Nephron (organoid): ENCODE results near the gene TRIM2.

Source experiments
- H3K27ac Mint-ChIP-seq, 3 experiments: 2 replicates each; pipeline ENCODE4 v1.8.0; 2020; ENCODE audit warnings: mixed read lengths in 3 of 3, mild to moderate bottlenecking in 2 of 3, moderate library complexity in 1 of 3
- H3K27me3 Mint-ChIP-seq: 2 replicates; pipeline ENCODE4 v1.8.0; 2021; ENCODE audit warnings: low read depth, mild to moderate bottlenecking, moderate library complexity, mixed read lengths
- H3K36me3 Mint-ChIP-seq: 2 replicates; pipeline ENCODE4 v1.8.0; 2020; ENCODE audit warnings: low read depth, mixed read lengths
- H3K4me1 Mint-ChIP-seq: 2 replicates; pipeline ENCODE4 v1.8.0; 2020; ENCODE audit warnings: mixed read lengths
- H3K4me3 Mint-ChIP-seq, 3 experiments: 2 replicates each; pipeline ENCODE4 v1.8.0; 2020; ENCODE audit warnings: mild to moderate bottlenecking in 3 of 3, mixed read lengths in 3 of 3, moderate library complexity in 2 of 3
- H3K9me3 Mint-ChIP-seq: 2 replicates; pipeline ENCODE4 v1.8.0; 2020; ENCODE audit warnings: mixed read lengths
- CTCF ChIP-seq, 3 experiments: fragments of 200-600 bp; sonication (generic); IDR thresholded peaks; one replicate each; pipeline ENCODE4 v1.5.0; 2021; ENCODE audit warnings: antibody characterized with exemption in 3 of 3; ENCODE audit not compliant: unreplicated experiment in 3 of 3

TRIM2 gene

GRCh38 chr4:153207027-153207426 is 2.8 kb downstream of the TRIM2 start:
- Mint-ChIP-seq H3K4me1 (peaks cover 34% of the 10 kb centered on the region), H3K27me3 (peaks cover 5% of the 10 kb centered on the region), H3K4me3 (peak overlapping the region; percentile 56 to 88 (median 68))

DNA sequence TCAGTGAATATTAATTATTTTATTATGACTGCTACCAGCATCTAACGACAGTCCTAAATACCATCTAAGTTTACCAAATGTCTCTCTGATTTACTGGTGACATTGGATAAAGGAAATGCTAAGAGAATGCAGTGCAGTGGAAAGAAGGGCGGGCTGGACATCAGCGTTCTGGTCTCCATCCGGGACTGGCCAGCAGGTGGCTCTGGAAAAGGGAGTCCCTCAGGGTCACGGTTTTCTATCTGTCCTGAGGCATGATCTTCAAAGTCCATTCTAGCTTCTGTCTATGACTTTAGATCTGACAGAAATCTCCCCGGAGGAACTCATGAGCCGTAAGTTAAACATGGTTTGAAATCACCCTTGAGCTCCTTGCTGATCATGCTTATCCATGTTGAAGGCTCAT is 3.3 kb downstream of the TRIM2 start:
- peak overlapping the region; percentile 51 to 95 (median 80) for H3K27ac Mint-ChIP-seq
- H3K4me3 Mint-ChIP-seq = peak overlapping the region; percentile 56 to 88 (median 68)
- peaks cover 39% of the 10 kb centered on the region for H3K4me1 Mint-ChIP-seq
- peaks cover 5% of the 10 kb centered on the region for H3K27me3 Mint-ChIP-seq
- peaks cover 17% of the 10 kb centered on the region for H3K36me3 Mint-ChIP-seq
- peak; percentile 47 to 57 (median 51) for TF ChIP-seq CTCF (IDR thresholded peaks at IDR 0.05; ENCODE audit: unreplicated experiment in 3 of 3)
- H3K9me3 Mint-ChIP-seq = peaks cover 2% of the 10 kb centered on the region

More at GRCh38 chr4:153207027-153207426, 2.8 kb downstream of the TRIM2 start:
- Mint-ChIP-seq H3K27ac (peak overlapping the region; percentile 51 to 95 (median 80)), H3K9me3 (peaks cover 2% of the 10 kb centered on the region), H3K36me3 (peaks cover 17% of the 10 kb centered on the region)
- TF ChIP-seq CTCF (IDR thresholded peaks at IDR 0.05; ENCODE audit: unreplicated experiment in 3 of 3) = no peak

DNA sequence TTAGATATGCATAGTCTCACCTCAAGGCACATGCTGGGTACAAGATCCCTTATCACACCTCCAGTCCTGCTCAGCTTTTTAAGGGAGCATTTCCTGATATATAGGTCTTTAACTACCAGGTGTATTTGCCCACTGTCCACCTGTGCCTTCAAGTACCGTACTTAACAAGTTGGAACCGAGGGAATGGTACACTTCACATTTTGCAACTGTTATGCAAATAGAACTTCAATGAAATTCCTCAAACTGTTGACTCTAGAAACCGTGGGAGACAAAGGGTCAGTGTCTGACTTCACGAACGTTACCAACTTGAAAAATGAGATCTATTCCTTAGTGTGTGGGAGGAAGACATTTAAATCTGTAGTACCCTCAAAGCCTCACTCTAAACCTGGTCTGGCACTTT is 5.2 kb downstream of the TRIM2 start:
- Mint-ChIP-seq H3K27me3 (peaks cover 5% of the 10 kb centered on the region), H3K4me3 (no peak overlapping the region), H3K27ac (no peak overlapping the region), H3K4me1 (peaks cover 40% of the 10 kb centered on the region), H3K36me3 (peaks cover 17% of the 10 kb centered on the region), H3K9me3 (peaks cover 2% of the 10 kb centered on the region)
- TF ChIP-seq CTCF (IDR thresholded peaks at IDR 0.05; ENCODE audit: unreplicated experiment in 3 of 3) = no peak

- no peak for TF ChIP-seq CTCF (IDR thresholded peaks at IDR 0.05; ENCODE audit: unreplicated experiment in 3 of 3)
- H3K4me3 Mint-ChIP-seq = no peak overlapping the region
- H3K27me3 Mint-ChIP-seq = peaks cover 7% of the 10 kb centered on the region
- H3K27ac Mint-ChIP-seq = peak overlapping the region in 1 of 3 experiments; percentile 23
- peaks cover 2% of the 10 kb centered on the region for H3K9me3 Mint-ChIP-seq
- peaks cover 40% of the 10 kb centered on the region for H3K4me1 Mint-ChIP-seq
- peaks cover 17% of the 10 kb centered on the region for H3K36me3 Mint-ChIP-seq
These were observed 6.5 kb downstream of the TRIM2 start for GRCh38 chr4:153210727-153211126.

- Mint-ChIP-seq H3K27me3 (peaks cover 8% of the 10 kb centered on the region), H3K9me3 (peaks cover 2% of the 10 kb centered on the region), H3K4me3 (no peak overlapping the region), H3K4me1 (peaks cover 42% of the 10 kb centered on the region), H3K27ac (peak overlapping the region; percentile 30 to 76 (median 40)), H3K36me3 (peaks cover 22% of the 10 kb centered on the region)
- no peak for TF ChIP-seq CTCF (IDR thresholded peaks at IDR 0.05; ENCODE audit: unreplicated experiment in 3 of 3)
These were observed 7.9 kb downstream of the TRIM2 start for GRCh38 chr4:153211986-153212728.

- H3K4me1 Mint-ChIP-seq = peaks cover 37% of the 10 kb centered on the region
- peaks cover 26% of the 10 kb centered on the region for H3K36me3 Mint-ChIP-seq
- H3K9me3 Mint-ChIP-seq = peaks cover 2% of the 10 kb centered on the region
- H3K27ac Mint-ChIP-seq = peak overlapping the region; percentile 30 to 76 (median 48)
- H3K4me3 Mint-ChIP-seq = no peak overlapping the region
- no peak for TF ChIP-seq CTCF (IDR thresholded peaks at IDR 0.05; ENCODE audit: unreplicated experiment in 3 of 3)
- peaks cover 8% of the 10 kb centered on the region for H3K27me3 Mint-ChIP-seq
These were observed 8.5 kb downstream of the TRIM2 start for GRCh38 chr4:153212736-153213135.
